Fibroblast of the aortic adventitia (primary cell): Measurements from ENCODE around the gene PPFIBP2. TPM values are rescaled to one million over a fixed set of nuclear protein-coding genes. Genes with fewer than 3 reads are reported as not detected.

Experiments
- DNase-seq: peaks from one replicate; pipeline ENCODE4 v3.0.0-alpha.2; 2010; ENCODE audit warnings: low read depth
- H3K4me3 ChIP-seq: 2 replicates; pipeline ENCODE4 v1.5.1; 2011; ENCODE audit warnings: low read depth, mild to moderate bottlenecking, control low read depth, low read length, moderate library complexity
- total RNA-seq: library from RNA; depleted of rRNA; stranded (reverse); fragments of >200 nt; gene quantifications from 2 replicates; pipeline ENCODE4 v1.2.3, GENCODE V29; 2012; ENCODE audit warnings: low replicate concordance
- TF ChIP-seq, protein P1 (sequence below): IDR thresholded peaks from 2 replicates; pipeline ENCODE4 v1.5.1; 2011; ENCODE audit warnings: mild to moderate bottlenecking, low read length, control low read depth, inconsistent platforms; ENCODE audit not compliant: insufficient read depth

Gene PPFIBP2
- total RNA-seq, 1 donor, result 11.7 TPM

DNA sequence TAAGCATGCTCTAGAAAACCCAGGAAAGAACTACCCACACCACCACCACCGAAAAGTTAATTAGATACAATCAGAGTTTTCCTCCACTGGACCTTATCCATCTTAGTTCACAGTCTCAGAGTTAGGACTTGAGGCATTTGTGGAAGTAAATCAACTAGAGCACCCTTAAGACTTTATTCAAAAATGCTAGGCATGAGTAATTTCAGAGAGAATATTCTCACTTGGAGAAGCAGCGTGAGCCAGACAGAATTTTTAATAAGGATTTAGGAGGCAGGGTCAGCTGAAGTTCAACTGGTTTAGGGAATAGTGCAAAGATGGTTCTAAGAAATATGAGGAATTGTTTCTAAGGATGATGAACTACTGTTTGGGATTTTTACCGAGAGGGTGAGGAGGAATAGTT is 29.7 kb upstream of the PPFIBP2 start:
- TF ChIP-seq, protein P1, sequence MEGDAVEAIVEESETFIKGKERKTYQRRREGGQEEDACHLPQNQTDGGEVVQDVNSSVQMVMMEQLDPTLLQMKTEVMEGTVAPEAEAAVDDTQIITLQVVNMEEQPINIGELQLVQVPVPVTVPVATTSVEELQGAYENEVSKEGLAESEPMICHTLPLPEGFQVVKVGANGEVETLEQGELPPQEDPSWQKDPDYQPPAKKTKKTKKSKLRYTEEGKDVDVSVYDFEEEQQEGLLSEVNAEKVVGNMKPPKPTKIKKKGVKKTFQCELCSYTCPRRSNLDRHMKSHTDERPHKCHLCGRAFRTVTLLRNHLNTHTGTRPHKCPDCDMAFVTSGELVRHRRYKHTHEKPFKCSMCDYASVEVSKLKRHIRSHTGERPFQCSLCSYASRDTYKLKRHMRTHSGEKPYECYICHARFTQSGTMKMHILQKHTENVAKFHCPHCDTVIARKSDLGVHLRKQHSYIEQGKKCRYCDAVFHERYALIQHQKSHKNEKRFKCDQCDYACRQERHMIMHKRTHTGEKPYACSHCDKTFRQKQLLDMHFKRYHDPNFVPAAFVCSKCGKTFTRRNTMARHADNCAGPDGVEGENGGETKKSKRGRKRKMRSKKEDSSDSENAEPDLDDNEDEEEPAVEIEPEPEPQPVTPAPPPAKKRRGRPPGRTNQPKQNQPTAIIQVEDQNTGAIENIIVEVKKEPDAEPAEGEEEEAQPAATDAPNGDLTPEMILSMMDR, result no peak
- no peak overlapping the region for H3K4me3 ChIP-seq
- DNase-seq, result peak; percentile 3

DNA sequence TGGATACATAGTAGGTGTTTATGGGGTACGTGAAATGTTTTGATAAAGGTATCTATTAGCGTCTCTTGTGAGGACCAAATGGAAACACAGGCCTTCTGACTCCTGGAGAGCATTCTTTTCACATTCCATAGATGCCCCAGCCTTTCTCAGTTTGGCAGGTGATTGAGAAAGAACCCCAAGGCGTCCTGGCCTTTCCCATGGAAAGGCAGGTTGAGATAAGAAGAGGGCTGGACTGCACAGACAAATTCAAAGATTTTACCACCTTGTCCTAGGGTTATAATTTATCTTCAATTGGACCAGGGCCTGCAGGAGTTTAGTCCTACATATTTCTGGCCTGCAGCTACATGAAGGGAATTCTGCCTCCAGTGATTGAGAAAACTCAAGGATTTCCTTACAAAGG is 29.2 kb upstream of the PPFIBP2 start:
- peak; percentile 31 for DNase-seq
- TF ChIP-seq, protein P1, result no peak
- no peak overlapping the region for H3K4me3 ChIP-seq

DNA sequence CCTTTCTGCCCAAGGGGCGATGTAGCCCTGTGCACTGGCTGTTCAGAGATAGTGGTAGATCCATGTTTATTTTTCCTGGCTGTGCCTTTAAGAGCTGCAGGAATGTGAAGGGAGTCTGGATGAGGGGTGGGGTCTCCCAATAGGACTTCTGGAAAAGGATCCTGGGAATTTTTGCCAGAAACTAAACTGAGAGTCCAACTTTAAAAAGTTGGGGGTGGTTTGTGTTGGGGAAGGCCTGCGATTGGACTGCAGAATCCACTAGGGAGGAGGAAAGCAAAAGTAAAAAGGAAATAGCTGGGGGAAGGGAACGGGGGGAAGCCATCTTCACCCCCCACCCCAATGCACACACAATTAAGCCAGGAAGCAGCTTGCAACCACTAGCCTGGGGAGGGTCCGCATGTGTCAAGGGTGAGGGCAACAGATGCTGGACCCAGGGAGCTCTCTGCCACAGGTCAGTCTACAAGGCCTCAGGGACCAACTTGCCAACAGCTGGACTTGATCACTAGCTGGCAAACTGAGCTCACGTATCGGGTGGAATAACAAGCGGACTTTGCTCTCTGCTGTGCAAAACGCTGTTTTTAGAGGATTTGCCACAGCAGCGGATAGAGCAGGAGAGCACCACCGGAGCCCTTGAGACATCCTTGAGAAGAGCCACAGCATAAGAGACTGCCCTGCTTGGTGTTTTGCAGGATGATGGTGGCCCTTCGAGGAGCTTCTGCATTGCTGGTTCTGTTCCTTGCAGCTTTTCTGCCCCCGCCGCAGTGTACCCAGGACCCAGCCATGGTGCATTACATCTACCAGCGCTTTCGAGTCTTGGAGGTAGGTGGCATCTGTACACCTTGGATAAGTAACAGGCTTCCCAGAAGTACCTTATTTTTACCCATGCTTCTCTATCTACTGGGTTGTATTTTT is 28.4 kb upstream of the PPFIBP2 start, which contains the start of gene OLFML1:
Gene OLFML1 (plus strand): TSS at position 321 of the 912 bp plus-strand sequence. CDS start 370 bp downstream, at position 691.
- peak; percentile 68 for DNase-seq
- TF ChIP-seq, protein P1, result no peak
- peak within 1 kb of the TSS; percentile 68 for H3K4me3 ChIP-seq

DNA sequence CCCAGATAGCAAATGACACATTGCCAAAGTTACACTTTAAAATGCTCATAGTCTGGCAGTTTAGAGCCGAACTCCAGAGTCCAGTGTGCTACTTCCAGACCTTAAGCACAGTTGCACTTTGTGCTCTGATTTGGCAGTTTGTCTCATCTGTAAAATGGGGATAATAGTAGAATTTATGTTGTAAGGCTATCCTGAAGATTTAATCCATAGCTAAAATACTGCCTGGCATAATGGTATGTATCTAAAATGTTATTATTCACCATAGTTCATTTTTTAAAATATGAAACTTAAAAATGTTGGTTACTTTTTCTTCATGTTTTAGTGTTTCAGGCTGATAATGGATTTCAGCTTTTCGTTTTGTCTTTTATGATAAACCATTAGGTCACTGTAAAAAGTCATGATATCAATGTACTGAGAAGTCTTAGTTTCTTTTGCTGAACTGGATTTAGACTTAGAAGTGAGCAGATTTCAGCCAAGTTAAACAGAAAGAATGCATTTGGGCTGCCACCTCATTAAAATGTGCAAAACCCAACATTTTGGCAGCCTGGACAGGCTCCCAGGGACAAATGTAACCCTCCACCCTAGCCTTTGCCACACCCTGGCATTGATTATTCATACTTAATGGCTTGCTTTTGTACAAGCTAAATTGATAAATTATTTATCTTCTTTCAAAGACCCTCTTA is 27.6 kb upstream of the PPFIBP2 start:
- TF ChIP-seq, protein P1, result no peak
- DNase-seq, result peak; percentile 8
- H3K4me3 ChIP-seq, result peak overlapping the region; percentile 68

DNA sequence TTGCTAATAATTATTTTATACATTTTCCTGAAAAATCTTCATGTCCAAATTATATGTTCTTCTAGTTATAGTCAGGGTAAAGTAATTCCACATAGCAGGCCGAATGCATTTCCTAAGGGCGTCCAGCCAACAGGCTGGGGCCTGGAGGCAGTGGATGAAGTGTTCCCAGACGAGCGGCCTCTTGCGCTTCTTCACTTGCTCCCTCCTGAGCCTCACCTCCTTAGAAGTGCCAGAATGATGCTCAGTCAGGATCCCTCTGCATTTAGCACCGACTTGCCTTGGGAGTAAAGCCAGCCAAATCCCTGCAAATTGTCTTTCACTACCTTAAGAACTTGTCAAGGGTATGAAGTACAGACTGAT is 27.0 kb upstream of the PPFIBP2 start:
- TF ChIP-seq, protein P1, result no peak
- H3K4me3 ChIP-seq, result peak overlapping the region; percentile 68
- peak; percentile 40 for DNase-seq

DNA sequence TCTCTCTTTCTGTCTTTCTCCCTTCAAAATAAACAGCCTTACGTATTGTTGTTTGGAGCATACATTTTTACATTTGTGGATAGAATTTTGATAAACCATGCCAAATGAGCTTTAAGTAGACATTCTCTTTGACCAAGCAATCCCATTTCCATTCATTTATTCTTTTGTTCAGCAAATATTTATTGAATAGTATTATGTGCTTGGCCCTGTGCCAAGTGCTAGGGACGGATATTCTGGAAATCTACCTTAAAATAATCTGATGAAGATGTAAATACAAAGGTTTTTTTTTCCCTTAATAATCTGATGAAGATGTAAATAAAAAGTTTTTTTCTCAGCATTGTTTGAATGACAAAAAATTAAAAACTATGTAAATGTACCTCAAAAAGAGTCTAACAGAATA is 26.4 kb upstream of the PPFIBP2 start:
- TF ChIP-seq, protein P1, result no peak
- DNase-seq, result no peak
- peak overlapping the region; percentile 68 for H3K4me3 ChIP-seq
